GM12875 (cell line): ENCODE data around the gene WDR83.
"Not testable (repeated sequence)": the region's sequence is repeated elsewhere in the genome, so short reads cannot be mapped to it uniquely, and the experiment has no call there.

ENCODE experiments used
- H3K4me3 ChIP-seq: one replicate; pipeline ENCODE4 v1.5.1; 2011; ENCODE audit warnings: low read depth, low read length, control low read depth
- CTCF ChIP-seq: IDR thresholded peaks from 2 replicates; pipeline ENCODE4 v1.5.1; 2011; ENCODE audit warnings: low read depth, mild to moderate bottlenecking, control low read depth, inconsistent platforms, low read length, moderate library complexity, borderline replicate concordance; ENCODE audit not compliant: insufficient read depth

WDR83 gene

DNA sequence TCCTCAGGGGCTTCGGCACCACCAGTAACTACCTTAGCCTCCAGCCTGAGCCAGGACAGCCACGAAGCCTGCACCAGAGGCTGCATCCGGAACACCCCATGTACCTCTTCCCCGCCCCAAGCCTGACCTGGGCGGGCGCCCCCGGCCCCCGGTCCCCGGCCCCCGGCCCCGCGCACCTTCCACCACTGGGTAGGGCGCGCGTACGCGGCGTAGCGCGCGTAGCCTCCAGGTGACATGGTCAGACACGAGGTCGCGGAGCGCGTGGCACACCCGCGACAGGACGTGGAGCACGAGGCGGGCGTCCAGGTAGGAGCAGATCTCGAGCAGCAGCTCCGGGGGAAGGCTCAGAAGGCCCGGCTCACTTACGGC lies 29.4 kb downstream of the WDR83 start:
- no peak for TF ChIP-seq CTCF
- peak overlapping the region; percentile 93 for H3K4me3 ChIP-seq

- no peak for TF ChIP-seq CTCF
- peak within 1 kb of the TSS; percentile 93 for H3K4me3 ChIP-seq
These were observed 30.0 kb downstream of the WDR83 start, which contains the start of gene FBXW9 for GRCh38 chr19:12696366-12697335. Gene FBXW9 (minus strand): TSS chr19:12696631. CDS start chr19:12696581, 50 bp downstream.

GRCh38 chr19:12697425-12697824 lies 30.8 kb downstream of the WDR83 start:
- not testable (repeated sequence) for H3K4me3 ChIP-seq

- no peak overlapping the region for H3K4me3 ChIP-seq
- TF ChIP-seq CTCF: no peak
These were observed 31.5 kb downstream of the WDR83 start for GRCh38 chr19:12698138-12698537.

DNA sequence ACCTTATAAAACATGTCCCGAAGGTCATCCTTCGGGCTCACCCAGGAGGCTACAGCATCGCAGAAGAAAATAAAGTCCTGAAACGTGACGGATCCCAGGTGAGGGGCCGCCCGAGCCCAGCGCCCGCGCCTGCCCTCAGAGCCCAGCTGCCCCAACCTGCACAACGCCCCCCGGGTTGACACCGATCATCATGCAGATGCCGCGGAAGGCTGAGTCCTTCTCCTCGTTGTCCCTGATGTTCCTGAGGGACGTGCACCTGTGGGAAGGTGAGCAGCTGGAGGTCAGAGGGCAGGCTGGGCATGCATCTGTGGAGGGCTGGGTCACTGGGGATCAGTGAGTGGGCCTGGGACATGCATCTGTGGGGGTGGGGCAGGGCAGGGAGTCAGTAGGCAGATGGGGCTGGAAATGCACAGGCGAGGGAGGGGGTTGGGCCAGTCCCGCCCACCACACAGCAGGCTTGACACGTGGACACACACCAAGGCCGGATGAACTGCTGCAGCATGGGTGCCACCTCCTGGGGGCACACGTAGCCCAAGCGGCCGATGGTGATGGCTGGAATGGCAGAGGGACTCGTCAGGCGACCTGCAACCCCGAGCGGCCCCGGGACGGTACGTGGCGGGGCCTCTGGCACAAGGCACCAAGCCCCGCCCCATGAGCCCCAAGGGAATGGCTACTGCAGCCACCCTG lies 35.1 kb downstream of the WDR83 start:
- H3K4me3 ChIP-seq: no peak overlapping the region
- no peak for TF ChIP-seq CTCF

DNA sequence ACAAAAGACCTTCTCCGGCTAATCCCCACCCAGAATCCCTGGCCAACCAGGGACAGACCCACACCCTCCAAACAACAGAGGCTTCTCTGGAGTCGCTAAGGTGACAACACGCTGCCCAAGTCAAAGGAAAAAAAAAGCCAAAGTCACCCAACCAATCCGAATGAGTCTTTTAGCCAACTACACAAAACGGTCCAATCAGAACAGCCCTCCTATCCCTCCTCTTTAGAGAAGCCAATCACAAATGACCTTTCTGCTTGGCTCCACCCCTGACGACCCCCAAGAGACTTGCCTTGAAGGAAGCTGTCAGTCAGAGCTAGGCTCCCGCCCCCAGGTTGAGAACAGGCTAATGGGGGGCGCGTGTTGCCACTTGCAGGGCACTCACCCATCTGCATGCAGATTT lies 36.4 kb downstream of the WDR83 start:
- TF ChIP-seq CTCF: no peak
- H3K4me3 ChIP-seq: no peak overlapping the region

DNA sequence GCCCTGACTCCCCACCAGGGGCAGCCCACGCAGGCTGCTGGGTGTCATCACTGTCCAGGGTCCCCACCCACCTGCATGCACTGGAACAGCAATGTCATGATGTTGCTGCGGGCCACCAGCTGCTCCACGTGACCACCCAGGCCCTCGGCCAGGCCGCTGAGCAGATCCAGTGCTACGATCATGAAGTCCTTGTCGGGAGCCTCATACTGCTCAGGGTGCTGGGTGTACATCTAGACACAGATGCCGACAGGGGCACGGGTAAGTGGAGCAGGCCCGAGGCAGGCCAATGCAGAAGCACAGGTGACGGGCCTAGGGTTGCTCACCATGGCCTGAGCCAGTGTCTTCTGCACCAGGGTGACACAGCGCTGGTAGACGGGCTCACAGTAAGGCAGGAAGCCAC lies 38.6 kb downstream of the WDR83 start:
- TF ChIP-seq CTCF: no peak
- H3K4me3 ChIP-seq: no peak overlapping the region
